Stimulated activated CD8-positive, alpha-beta memory T cell treated with anti-CD3 and anti-CD28 coated beads, Interleukin-7, amount 100 ng/mL, for 24 hours (primary cell): ENCODE data around the gene RASA4B.
"Not testable (repeated sequence)": the region's sequence is repeated elsewhere in the genome, so short reads cannot be mapped to it uniquely, and the experiment has no call there.

Source experiments
- DNase-seq: peaks from one replicate; pipeline ENCODE4 v3.0.0-alpha.2; 2020; ENCODE audit warnings: low read depth

Gene RASA4B

GRCh38 chr7:102517550-102518147 lies at the start of gene RASA4B:
TSS of gene RASA4B (minus strand) at chr7:102517777. CDS start at chr7:102517710, 67 bp downstream.
- not testable (repeated sequence) for DNase-seq

DNA sequence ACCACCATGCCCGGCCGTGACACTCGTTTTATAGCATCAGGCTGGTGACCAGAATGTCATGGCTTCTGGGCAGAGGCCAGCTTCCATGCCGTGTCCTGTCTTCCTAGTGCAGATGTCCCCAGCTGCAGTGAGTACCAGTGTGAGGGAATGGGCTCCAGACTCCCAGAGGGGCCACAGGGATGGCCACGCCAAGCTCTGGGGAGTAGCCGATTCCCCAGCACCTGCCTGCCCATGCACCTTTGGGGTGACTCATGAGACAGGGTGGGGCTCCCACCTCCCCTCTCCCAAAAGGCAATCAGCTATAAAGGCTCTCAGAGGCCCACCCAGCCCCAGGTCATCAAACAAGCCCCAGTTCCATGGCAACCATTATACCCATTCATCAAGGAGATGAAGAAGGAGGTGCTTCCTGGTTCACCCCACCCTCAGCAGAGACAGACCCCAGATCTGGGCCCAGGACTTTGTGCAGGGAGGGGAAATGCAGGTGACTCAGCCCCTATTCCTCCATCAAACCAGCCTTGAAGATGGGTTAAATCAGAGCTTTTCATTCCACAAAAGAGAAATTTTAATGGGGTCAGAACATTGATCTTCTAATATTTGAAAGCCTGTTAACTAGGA lies 33.3 kb upstream of the RASA4B start, which contains the start of gene SPDYE2:
Gene SPDYE2, plus strand, starts transcription at position 419 of the 615 bp plus-strand sequence. CDS start 2,030 bp downstream, outside the sequence.
- DNase-seq, result not testable (repeated sequence)

DNA sequence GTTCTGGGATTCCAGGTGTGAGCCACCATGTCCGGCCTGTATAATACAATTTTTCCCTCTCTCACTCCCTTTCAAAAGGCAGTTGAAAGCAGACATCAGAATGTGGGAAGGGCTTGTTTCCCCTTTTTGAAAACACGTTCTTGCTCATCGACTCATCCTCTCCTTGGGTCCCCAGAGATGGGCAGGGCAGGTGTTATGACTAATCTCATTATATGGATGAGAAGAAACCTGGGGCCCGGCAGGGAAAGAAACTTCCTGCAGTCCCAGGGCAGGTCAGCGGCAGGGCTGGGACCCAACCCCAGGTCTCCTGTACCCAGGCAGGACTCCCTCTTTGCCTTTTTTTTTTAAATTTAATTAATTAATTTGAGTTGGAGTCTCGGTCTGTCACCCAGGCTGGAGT lies 28.8 kb upstream of the RASA4B start:
- DNase-seq, result not testable (repeated sequence)

GRCh38 chr7:102545288-102545687 lies 27.7 kb upstream of the RASA4B start:
- DNase-seq, result not testable (repeated sequence)

GRCh38 chr7:102544372-102544771 lies 26.8 kb upstream of the RASA4B start:
- not testable (repeated sequence) for DNase-seq

DNA sequence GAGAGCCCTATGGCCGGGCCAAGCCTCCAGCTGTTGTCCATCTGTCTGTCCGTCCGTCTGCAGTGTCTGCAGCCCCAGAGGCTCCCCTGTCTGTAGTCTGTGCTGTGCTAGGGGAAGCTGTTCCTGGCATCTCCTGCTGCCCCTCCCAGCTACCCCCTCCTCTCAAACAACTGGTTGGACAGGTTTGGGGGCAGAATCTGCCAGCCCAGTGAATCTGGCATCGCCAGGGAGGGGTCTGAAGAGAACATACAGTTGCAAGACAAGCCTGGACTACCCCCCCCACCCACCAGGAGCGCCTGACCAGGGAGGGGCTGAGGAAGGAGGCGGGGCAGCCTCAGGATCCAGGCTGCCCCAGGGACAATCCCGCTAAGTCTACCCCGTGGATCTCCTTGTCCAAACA lies 26.0 kb upstream of the RASA4B start, which contains the start of gene UPK3BL2:
Gene UPK3BL2, minus strand, starts transcription at position 101 of the 400 bp plus-strand sequence. Its CDS starts 60 bp downstream, at position 41.
- not testable (repeated sequence) for DNase-seq

- DNase-seq, result not testable (repeated sequence)
These were observed 25.2 kb upstream of the RASA4B start for GRCh38 chr7:102542771-102543170.

- DNase-seq, result not testable (repeated sequence)
These were observed 24.5 kb upstream of the RASA4B start for GRCh38 chr7:102542083-102542482.

GRCh38 chr7:102540604-102541003 lies 23.0 kb upstream of the RASA4B start:
- not testable (repeated sequence) for DNase-seq

DNA sequence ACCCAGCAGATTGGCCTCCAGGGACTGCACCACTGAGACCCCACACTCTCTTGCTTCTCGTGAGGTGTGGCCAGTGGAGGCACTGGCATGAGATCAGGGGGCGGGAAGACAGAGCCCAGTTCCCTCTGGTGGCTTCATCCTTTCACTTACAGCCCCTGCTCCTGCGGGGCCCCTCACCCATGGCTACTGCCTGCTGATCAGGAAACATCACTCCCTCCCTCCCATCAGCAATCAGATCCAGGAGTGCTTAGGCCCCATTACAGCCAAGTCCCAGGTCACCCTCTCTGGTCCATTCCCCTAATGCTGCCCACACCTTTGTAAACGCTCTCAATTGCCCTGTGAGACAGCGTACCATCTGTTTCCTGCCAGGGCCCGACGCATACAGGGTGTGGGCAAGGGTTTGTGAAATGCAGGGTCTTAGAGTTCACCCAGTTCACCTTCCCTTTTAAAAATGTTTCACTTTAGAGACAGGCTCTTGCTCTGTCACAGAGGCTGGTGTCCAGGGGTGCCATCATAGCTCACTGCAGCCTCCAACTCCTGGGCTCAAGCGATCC lies 17.6 kb upstream of the RASA4B start:
- not testable (repeated sequence) for DNase-seq

GRCh38 chr7:102532127-102532526 lies 14.6 kb upstream of the RASA4B start:
- DNase-seq, result not testable (repeated sequence)

DNA sequence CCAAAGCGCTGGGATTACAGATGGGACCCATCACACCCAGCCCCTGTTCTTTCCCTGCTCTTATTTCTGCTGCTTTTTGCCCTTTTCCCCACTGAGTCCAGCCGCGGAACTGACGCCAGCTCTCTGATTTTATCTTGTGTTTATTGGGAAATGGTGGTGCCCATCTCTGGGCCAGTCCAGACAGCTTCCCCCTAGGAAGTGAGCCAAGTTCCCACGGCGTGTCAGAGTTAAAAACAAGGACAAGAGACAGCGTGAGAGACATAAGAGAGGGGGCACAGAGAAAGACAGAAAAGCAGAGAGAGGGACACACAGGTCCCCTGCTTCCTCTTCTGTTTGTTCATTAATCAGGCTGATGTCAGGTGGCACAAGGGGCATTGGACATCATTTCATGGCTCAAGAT lies 14.0 kb upstream of the RASA4B start:
- DNase-seq, result not testable (repeated sequence)

GRCh38 chr7:102527822-102528793 lies 10.5 kb upstream of the RASA4B start:
- not testable (repeated sequence) for DNase-seq

- not testable (repeated sequence) for DNase-seq
These were observed 9.6 kb upstream of the RASA4B start for GRCh38 chr7:102527182-102527581.

- DNase-seq, result not testable (repeated sequence)
These were observed 7.2 kb upstream of the RASA4B start for GRCh38 chr7:102524803-102525202.

DNA sequence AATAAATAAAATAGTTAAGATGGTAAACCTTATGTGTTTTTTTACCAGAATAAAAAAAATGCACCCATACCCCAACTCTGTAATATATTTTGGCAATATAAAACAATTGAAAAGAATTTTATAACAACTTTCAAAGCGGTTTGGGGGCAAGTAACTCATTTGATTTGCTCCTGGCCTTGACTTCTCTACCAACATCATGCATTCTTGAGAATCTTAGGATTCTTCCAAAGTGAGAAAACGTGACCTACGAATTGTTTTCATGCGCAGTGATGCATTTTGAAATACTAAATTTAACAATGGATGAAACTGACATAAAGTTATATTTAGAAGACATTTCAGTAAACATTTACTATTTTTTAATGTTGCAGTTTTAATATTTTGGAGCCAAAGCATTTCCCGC lies 3.2 kb upstream of the RASA4B start:
- not testable (repeated sequence) for DNase-seq

- DNase-seq, result not testable (repeated sequence)
These were observed 626 bp downstream of the RASA4B start for GRCh38 chr7:102516951-102517350.

DNA sequence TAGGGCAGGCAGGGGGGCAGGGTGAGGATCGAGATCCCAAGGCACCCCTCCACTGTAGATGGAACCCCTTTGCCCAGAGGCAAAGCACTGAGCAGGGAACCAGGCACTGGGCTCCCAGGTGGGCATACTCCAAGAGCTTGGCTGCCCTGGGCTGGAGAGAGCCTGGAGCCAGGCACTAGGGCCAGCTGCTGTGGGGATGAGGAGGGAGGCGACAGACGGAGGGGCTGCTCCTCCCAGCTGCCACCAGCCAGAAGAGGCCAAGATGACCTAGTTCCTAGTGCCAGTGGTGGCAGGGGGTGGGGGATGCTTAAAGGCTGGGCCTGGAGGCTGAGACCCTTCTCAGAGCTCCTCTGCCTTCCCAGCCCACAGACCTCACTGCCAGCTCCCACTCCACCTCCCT lies 1.7 kb downstream of the RASA4B start:
- DNase-seq, result not testable (repeated sequence)

- not testable (repeated sequence) for DNase-seq
These were observed 2.5 kb downstream of the RASA4B start for GRCh38 chr7:102514881-102515721.

DNA sequence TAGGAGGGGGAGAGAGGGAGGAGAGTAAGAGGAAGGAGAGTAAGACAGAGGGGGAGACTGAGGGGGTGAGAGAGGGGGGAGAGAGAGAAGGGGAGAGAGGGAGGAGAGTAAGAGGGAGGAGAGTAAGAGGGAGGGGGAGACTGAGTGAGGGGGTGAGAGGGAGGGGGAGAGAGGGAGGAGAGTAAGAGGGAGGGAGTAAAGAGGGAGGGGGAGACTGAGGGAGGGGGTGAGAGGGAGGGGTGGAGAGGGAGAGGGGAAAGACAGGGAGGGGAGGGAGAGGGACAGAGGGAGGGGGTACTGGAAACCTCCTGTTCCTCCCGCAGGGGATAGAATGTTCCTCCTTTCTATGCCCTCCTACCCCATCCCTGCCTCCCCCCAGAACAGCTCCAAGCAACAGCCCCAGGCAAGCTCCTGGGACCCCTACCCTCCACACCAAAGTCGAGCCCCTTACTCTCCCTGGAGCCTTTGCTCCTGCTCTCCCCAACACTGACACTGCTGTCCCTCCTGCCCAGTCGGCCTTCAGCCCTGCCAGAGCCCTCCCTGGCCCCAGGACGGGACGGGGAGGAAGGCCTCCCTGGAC lies 4.8 kb downstream of the RASA4B start:
- not testable (repeated sequence) for DNase-seq
